GM12873 (cell line): ENCODE results near the gene TNFRSF13B.

ENCODE experiments used
- CTCF ChIP-seq: IDR thresholded peaks from 2 replicates; pipeline ENCODE4 v1.5.1; 2012; ENCODE audit warnings: low read depth, mild to moderate bottlenecking, moderate library complexity, low read length, control low read depth; ENCODE audit not compliant: insufficient read depth; ENCODE audit errors: missing control alignments

TNFRSF13B gene

DNA sequence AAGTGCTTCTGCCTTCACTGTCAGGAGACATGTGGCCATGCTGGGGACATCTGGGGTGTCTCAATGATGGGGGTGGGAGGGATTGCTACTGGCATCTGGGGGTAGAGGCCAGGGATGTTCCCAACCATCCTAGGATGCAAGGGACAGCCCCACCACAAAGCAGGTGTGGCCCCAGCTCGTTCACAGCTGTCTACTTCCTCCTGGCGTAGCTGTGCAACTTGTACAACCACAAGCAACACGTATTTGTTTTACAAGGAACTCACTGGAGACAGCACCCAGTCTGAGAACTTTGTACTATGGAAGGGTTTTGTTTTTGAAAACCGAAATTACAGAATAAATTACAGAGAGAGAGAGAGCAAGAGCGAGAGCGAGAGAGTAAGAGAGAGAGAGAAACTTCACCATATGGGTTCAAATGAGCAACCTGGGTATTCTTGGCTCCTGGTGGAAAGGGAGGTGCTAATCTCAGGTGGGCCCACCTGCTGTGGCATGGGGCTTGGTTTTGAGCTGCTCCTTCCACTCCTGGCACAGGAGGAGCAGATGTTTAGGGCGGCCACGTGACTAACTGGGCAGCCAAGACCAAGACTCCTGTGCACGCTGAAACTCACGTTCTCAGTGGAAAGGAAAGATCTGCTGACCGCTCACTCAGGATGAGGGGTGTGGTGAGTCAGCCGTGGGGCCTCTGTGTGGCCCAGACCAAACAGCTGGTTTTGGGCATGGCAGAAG lies 17.5 kb upstream of the TNFRSF13B start:
- TF ChIP-seq CTCF: no peak

DNA sequence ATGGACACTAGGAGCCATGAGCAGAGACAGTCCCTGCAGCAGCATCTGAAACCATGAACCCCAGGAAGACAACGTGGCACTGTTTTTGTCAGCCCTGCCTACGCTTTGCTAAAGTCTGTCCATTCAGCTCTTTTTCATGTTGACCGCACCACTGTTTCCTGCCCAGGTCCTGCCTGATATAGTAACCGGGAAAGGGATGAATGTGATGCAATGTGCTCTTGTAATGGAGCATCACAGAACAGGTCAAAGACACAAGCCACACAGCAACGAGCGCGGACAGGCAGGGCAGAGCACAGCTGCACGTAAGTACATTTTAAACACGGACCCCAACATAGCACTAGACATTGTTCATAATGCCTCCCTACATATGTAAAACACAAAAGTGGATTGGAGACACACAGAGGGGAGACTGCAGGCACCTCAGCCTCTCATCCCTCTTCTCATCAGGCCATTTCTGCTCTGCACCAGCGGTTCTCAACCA lies 16.9 kb upstream of the TNFRSF13B start:
- no peak for TF ChIP-seq CTCF

GRCh38 chr17:16987830-16988601 lies 16.1 kb upstream of the TNFRSF13B start:
- no peak for TF ChIP-seq CTCF

DNA sequence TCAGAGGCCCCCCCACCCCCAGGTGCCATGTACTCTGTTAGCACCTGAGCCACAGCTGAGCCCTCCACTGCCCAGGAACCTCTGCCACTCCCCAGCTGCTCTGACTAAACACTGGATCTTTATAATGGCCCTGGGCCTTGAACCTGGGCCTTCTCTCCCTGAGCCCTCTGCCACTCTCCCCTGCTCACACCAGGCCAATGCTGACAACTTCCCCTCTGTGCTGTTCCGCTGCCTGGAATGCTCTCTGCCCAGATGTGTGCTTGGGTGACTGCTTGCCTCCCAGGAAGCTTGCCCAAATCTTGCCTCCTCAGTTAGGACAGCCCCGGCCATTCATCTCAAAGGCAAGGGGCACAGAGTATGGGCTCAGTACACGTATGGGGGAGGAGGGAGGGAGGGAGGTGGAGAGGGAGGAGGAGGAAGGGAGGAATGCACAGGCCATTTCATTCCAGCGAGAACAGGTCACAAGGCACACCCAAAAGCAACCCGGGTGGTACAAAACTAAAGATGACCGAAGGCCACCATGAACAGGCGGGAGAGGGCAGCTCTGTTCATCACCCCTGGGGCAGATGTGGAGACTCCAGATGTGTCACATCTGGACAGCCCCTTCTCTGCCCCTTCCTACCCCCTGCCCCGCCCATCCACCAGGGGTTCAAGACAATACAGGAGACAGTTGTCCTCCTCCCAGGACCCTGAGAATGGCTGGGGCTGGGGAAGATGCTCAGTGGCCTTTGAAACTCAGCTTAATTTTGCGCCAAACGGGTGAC lies 15.3 kb upstream of the TNFRSF13B start:
- no peak for TF ChIP-seq CTCF

GRCh38 chr17:16986391-16986790 lies 14.5 kb upstream of the TNFRSF13B start:
- TF ChIP-seq CTCF: no peak

- TF ChIP-seq CTCF: no peak
These were observed 10.0 kb upstream of the TNFRSF13B start for GRCh38 chr17:16981928-16982327.
